Right kidney (tissue), 1 donor: ENCODE data around the gene SCYGR7.

Experiments
- DNase-seq: peaks from one replicate; pipeline ENCODE4 v3.0.0-alpha.2; 2016

SCYGR7 gene

DNA sequence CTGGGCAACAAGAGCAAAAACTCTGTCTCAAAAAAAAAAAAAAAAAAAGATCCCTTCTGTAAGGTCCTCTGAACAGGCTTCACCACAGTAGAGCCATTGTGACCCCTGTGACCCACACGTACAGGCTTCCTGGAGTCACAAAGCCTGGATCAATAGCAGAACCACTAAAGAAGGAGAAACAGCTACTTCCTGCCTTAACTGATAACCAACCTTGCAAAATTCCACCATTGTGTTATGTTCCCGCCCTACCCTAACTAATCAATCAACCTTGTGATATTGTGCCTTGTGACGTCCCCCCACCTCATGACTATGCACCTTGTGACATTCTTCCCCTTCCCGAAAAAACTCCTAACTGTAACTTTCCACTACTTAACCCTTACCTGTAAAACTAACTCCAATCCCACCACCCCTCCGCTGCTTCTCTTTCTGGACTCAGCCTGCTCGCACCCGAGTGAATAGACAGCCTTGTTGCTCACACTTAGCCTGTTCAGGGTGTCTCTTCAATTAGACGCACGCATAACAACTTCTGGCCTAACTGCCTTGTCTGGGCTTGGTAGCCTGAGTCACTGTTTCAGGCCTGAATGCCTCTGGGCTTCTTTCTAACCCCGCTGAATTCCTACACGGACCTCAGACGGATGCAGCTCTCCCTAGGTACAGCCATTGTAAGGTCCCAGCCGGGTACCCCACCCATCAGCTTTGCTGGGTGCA, 31.4 kb downstream of the SCYGR7 start:
- DNase-seq, result peak; percentile 45

DNA sequence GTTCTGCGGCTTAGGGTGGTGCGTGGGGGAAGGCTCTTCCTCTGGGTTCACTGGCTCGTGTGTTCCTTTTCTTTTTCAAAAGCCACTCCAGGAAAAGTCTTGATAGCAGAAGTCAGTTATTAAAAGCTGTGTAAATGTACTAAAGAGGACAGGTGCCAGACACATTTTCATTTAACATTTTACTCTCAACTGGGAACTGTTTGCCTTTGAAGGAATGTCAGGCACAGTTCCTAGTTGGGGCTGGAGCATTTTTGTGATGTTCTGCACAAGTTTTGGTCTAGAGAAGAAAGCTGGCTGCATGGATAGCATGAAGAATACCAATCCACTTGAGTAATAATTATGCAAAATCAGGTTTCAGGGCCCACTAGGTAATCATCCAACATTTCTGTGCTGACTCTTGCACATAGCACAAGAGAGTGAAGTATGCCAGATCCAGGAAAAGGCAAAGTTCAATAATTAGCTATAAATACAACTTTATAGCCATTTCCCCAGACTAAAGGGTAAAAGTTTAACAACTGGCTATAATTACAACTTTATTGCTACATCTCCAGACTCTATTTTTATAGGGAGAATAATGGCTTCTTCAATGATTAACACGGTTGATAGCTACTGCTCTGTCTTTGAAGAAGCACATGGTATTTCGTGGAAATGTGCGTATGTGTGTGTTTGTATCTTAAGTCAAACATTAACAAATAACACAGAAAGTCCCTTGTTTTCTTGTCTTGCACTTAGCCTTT, 33.8 kb downstream of the SCYGR7 start:
- DNase-seq, result peak; percentile 42

DNA sequence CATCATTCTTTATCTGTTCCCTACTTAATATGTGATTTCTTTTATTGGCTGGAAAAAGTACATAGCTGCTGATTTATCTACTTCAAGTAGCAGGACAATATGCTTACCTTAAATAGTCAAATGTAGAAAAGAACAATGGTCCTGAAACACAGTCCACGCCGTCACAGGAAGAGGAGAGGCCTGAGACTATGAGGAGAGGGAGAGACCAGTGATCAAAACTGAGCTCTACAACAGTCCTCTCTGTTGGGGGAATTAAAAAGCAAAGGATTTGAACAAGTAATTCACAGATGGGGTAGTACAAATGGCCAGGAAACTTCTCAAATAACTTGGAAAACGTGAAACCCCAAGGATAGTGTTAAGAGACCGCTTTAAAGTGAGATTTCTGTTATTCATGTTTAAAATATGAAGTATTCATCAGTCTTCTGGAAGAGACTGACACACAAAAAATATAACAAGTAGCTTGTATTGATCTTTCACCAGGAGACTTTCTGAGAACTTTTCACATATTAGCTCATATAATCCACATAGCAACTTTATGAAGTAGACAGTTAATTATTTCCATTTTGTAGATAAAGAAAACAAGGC, 37.7 kb downstream of the SCYGR7 start:
- DNase-seq, result no peak

DNA sequence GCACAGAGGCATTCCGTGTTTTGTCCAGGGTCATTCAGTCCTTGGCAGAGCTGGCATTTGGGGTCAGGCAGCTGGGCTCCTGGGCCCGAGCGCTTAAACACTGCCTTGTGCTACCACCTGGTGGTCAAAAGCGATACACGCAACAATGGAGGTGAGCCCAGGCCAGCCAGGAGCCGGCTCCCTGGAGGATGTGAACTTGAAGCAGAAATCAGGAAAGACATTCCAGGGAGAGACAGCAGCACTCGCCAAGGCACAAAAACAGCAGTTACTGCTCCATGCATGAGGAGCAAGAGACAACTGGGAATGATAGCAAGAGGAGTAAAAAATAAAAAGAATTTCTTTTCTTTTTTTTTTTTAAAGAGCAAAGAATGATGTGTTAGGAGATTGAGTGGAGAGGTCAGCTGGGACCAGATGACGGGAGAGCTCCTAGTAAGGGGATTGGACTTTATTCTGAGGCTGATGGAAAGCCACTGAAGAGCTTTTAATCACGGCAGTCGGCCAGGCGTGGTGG, 38.3 kb downstream of the SCYGR7 start:
- DNase-seq, result peak; percentile 59

DNA sequence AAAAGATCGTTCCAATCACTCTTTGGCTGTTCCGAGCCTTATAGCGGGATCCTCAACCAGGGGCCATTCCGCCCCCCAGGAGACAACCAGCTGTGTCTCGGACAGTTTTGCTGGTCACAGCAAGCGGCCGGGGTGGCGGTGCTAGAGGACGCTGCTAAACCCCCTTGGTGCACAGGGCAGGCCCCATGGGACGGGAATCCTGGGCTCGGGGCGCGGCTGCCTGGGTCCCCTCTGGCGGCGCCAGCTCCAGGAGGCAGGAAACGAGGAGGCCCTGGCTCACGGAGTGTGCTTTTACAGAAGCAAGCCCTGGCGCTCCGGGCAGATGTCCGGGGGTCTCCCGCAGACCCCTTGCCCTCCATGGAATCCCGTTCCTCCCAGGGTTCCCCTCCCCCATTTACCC, 39.7 kb downstream of the SCYGR7 start:
- DNase-seq, result no peak

DNA sequence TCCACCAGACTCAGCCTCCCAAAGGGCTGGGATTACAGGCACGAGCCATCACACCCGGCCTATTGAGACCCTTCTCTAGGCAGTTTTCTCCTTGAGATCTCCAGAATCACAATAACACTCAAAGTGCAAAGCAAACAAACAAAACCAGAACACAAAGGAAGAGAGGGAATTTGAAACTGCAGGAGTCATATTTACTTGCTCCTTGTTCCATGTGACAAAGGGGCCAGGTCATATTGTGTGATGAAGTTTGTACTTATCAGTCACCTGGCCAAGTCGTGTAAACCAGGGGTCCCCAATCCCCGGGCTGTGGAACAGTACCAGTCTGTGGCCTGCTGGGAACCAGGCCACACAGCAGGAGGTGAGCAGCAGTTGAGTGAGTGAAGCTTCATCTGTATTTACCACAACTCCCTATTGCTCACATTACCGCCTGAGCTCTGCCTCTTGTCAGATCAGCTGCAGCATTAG, 44.1 kb downstream of the SCYGR7 start:
- no peak for DNase-seq

DNA sequence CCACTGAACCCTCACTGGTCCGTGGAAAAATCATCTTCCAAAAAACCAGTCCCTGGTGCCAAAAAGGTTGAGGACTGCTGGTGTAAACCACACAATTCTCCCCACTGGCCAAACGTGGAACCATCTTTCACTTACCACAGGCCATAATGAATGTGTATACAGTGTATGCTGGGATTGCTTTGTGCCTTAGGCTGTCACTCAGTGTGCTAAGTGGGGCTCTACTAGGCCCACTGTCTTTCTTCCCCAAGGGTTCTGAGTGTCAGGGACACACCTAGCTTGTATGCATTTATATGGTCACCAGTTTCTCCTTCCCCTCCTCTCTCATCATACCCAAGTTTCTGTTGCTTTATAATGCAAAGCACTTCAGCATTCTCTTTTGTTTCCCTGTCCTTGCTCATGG, 44.8 kb downstream of the SCYGR7 start:
- no peak for DNase-seq

DNA sequence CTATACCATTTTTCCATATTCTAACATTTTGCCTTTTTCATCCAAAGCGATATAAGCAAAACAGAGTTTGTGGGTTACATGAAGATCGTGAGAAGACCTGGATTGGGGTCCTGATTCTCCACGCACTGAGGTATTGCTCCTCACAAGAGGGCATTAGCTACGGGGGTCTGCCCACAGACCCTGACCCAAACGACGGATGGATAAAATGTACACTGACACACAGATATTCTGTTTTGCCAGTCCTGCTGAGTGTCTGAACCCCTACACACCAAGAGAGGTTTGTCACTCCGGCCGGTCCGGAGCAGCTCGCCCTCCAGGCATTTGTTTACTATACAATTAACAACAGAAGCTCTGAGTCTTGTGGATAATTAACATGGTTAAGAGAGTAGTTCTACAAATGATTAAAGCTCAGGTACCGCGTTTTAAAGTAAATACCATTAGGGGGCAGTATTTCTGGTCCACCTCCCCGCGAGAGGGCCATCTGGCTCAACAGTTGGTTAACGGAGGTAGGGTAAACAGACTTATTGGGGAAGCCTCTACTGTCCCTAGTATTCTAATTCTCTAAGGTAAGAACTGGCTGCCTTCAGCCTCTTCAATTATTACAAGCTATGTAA, 46.0 kb downstream of the SCYGR7 start:
- no peak for DNase-seq

DNA sequence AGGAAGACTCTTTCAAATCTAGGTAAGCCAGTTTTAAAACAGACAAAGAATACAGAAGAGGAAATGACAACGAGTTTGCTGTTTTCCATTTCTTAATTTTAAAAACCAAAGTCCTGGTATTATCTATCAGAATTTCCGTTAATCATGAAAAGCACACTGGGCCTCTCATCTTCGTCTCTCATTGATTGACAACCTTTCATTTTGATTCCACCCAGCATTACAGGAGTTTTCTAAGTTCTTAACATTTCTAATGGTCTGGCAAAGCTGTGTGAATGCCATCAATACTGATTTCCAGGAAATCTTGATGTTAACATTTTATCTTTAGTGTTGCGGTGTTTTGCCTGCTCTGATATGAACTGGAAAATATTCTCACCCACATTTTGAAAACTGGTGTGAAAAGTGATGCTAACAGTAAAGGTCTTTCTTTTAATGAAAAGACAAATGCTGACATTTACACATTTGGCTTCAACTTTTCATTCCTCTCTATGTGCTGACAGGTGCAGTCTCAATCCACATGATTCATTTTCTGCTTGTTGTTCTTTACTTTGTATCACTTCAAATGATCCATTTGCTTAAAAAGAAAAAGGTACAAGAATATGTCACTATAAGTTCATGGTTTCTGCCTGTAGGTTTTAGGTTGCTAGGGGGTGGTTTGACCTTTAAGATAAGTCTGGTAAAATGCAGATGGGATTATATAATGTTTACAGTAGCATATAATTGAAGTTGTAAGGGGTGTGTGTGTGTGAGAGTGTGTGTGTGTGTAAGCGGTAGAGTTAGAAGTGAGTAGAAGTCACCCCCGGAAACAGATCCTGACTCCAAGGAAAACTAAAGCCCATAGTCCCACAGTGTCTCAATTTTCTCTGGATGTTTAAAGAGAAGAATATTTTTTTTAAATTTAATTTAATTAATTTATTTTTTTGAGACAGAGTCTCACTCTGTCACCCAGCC, 47.0 kb downstream of the SCYGR7 start:
- no peak for DNase-seq
